CD14-positive monocyte (primary cell): Measurements from ENCODE around the gene CASP8. TPM values are rescaled to one million over a fixed set of nuclear protein-coding genes. Genes with fewer than 3 reads are reported as not detected.

Experiments used
- DNase-seq, 3 donors: peaks; one replicate each; pipeline ENCODE4 v3.0.0-alpha.2; 2011 to 2022
- H2AFZ ChIP-seq: 2 replicates; pipeline ENCODE4 v1.6.0; 2012; ENCODE audit warnings: mild to moderate bottlenecking, low read depth, low read length, inconsistent platforms; ENCODE audit not compliant: insufficient read depth, poor library complexity, severe bottlenecking
- H3K27ac ChIP-seq, 2 donors: 1 replicate in 1 of 2; 2 replicates in 1 of 2; pipeline ENCODE4 v1.5.1; 2012 to 2013; ENCODE audit warnings: low read length in 2 of 2, control low read depth in 1 of 2, inconsistent platforms in 1 of 2, low read depth in 1 of 2, mild to moderate bottlenecking in 1 of 2
- H3K27me3 ChIP-seq, 2 donors: one replicate each; pipeline versions ENCODE4 v1.6.0 to v1.6.1; 2011 to 2013; ENCODE audit warnings: low read length in 2 of 2; ENCODE audit not compliant: control insufficient read depth in 2 of 2, insufficient read depth in 2 of 2
- H3K36me3 ChIP-seq, 2 donors: replicated peaks in 1 of 2; 1 replicate in 1 of 2; 2 replicates in 1 of 2; pipeline versions ENCODE4 v1.5.1 to v1.6.1; 2012 to 2013; ENCODE audit warnings: low read length in 2 of 2, control low read depth in 1 of 2, inconsistent platforms in 1 of 2, mild to moderate bottlenecking in 1 of 2; ENCODE audit not compliant: insufficient read depth in 2 of 2, control insufficient read depth in 1 of 2
- H3K4me1 ChIP-seq, 2 donors: 1 replicate in 1 of 2; 2 replicates in 1 of 2; pipeline versions ENCODE4 v1.5.1 to v1.6.1; 2012 to 2013; ENCODE audit warnings: low read length in 2 of 2, control low read depth in 1 of 2, inconsistent platforms in 1 of 2, mild to moderate bottlenecking in 1 of 2, moderate library complexity in 1 of 2; ENCODE audit not compliant: insufficient read depth in 2 of 2, control insufficient read depth in 1 of 2
- H3K4me2 ChIP-seq: replicated peaks from 2 replicates; pipeline ENCODE3; 2012; ENCODE audit warnings: low read length, moderate library complexity, mild to moderate bottlenecking; ENCODE audit not compliant: poor library complexity, severe bottlenecking; ENCODE audit errors: extremely low read depth
- H3K4me3 ChIP-seq, 3 experiments: fragments of 200-600 bp in 1 of 3; sonication (generic) in 1 of 3; replicated peaks in 1 of 3; 1 replicate in 2 of 3; 2 replicates in 1 of 3; pipeline ENCODE4 v1.5.1; 2011 to 2013; ENCODE audit warnings: low read length in 3 of 3, mild to moderate bottlenecking in 3 of 3, control low read depth in 2 of 3, low read depth in 2 of 3, inconsistent platforms in 1 of 3, moderate library complexity in 1 of 3
- H3K79me2 ChIP-seq: 2 replicates; pipeline ENCODE4 v1.6.0; 2012; ENCODE audit warnings: mild to moderate bottlenecking, control low read depth, inconsistent platforms, low read length, moderate library complexity; ENCODE audit not compliant: insufficient read depth
- H3K9ac ChIP-seq: 2 replicates; pipeline ENCODE4 v1.6.0; 2017; ENCODE audit warnings: low read length, mild to moderate bottlenecking; ENCODE audit not compliant: insufficient read depth, poor library complexity, severe bottlenecking
- H3K9me3 ChIP-seq, 2 donors: replicated peaks in 1 of 2; 1 replicate in 1 of 2; 2 replicates in 1 of 2; pipeline versions ENCODE4 v1.5.1 to v1.6.1; 2012 to 2013; ENCODE audit warnings: low read length in 2 of 2, control low read depth in 1 of 2; ENCODE audit not compliant: control insufficient read depth in 1 of 2, insufficient read depth in 1 of 2
- H4K20me1 ChIP-seq: 2 replicates; pipeline ENCODE4 v1.6.0; 2012; ENCODE audit warnings: mild to moderate bottlenecking, low read length, control low read depth, moderate library complexity; ENCODE audit not compliant: insufficient read depth
- H3K27ac Mint-ChIP-seq, 7 donors: one replicate each; pipeline ENCODE4 v1.8.0; 2020; ENCODE audit warnings: mild to moderate bottlenecking in 7 of 7, mixed read lengths in 7 of 7, moderate library complexity in 6 of 7, inconsistent platforms in 2 of 7
- H3K27me3 Mint-ChIP-seq, 3 donors: one replicate each; pipeline ENCODE4 v1.8.0; 2021 to 2022; ENCODE audit warnings: low read depth in 3 of 3, mild to moderate bottlenecking in 3 of 3, mixed read lengths in 3 of 3, moderate library complexity in 3 of 3, inconsistent platforms in 1 of 3
- H3K36me3 Mint-ChIP-seq, 2 donors: one replicate each; pipeline ENCODE4 v1.8.0; 2020; ENCODE audit warnings: mixed read lengths in 2 of 2, inconsistent platforms in 1 of 2, mild to moderate bottlenecking in 1 of 2
- H3K4me1 Mint-ChIP-seq: one replicate; pipeline ENCODE4 v1.8.0; 2020; ENCODE audit warnings: mild to moderate bottlenecking, mixed read lengths
- H3K4me3 Mint-ChIP-seq, 2 donors: one replicate each; pipeline ENCODE4 v1.8.0; 2020; ENCODE audit warnings: mild to moderate bottlenecking in 2 of 2, mixed read lengths in 2 of 2, moderate library complexity in 1 of 2
- H3K9me3 Mint-ChIP-seq, 7 donors: one replicate each; pipeline ENCODE4 v1.8.0; 2020 to 2022; ENCODE audit warnings: mixed read lengths in 7 of 7, mild to moderate bottlenecking in 6 of 7, moderate library complexity in 6 of 7, inconsistent platforms in 2 of 7
- WGBS: methylation state at CpG from one replicate; pipeline ENCODE4 v1.1.5; 2013; ENCODE audit warnings: missing lambda C conversion rate; ENCODE audit not compliant: insufficient coverage; 5-methylcytosine and 5-hydroxymethylcytosine counted together
- intact Hi-C, 2 donors: fragments of 100-400 bp; cut with micrococcal nuclease; formaldehyde crosslinking; loops; one replicate each; pipeline versions ENCODE4 v1.15.0 to v1.15.1; 2023
- polyA plus RNA-seq, 3 donors: library from polyadenylated mRNA; depleted of rRNA in 1 of 3; unstranded in 2 of 3; stranded (reverse) in 1 of 3; fragments of 300-500 nt in 2 of 3; fragments of >200 nt in 1 of 3; fragmentation: Illumina TruSeq in 2 of 3; gene quantifications; 1 replicate in 2 of 3; 2 replicates in 1 of 3; pipeline ENCODE4 v1.2.3, GENCODE V29; 2012 to 2021
- TF ChIP-seq, protein P1 (sequence below): fragments of 200-600 bp; IDR thresholded peaks from one replicate; pipeline ENCODE4 v1.8.0; 2022; ENCODE audit warnings: antibody characterized with exemption, mild to moderate bottlenecking

Gene CASP8
- polyA plus RNA-seq, 3 donors, result 40.0 to 123 (median 80.7) TPM

DNA sequence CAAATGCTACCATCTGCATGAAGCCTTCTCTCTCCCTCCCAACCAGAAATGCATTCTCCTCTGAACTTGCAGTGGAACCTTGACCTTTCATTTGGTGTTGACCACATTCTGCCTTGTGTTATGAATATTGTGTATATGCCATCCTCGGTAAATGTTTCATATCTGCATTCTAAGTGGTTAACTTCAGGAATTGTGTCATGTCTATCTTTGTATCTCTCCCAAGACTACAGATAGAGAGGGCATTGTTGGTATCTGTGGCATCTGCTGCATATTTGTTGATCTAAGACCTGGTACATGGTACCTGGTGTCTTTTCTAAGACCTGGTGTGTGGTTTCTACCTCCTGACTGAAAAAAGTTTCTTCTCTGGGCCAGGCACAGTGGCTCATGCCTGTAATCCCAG is 43.4 kb upstream of the CASP8 start:
- no peak overlapping the region for H3K4me3 Mint-ChIP-seq
- no CpG with 5 or more reads among the region's 1 CpG for WGBS
- H3K4me1 ChIP-seq, result peaks cover 14% of the 10 kb centered on the region in 2 donors
- peaks cover 4% of the 10 kb centered on the region for H4K20me1 ChIP-seq
- no peak overlapping the region for H3K27ac Mint-ChIP-seq
- H3K4me3 ChIP-seq, result no peak overlapping the region
- peaks cover 58 to 59% of the 10 kb centered on the region in 2 donors for H3K36me3 Mint-ChIP-seq
- TF ChIP-seq, protein P1, sequence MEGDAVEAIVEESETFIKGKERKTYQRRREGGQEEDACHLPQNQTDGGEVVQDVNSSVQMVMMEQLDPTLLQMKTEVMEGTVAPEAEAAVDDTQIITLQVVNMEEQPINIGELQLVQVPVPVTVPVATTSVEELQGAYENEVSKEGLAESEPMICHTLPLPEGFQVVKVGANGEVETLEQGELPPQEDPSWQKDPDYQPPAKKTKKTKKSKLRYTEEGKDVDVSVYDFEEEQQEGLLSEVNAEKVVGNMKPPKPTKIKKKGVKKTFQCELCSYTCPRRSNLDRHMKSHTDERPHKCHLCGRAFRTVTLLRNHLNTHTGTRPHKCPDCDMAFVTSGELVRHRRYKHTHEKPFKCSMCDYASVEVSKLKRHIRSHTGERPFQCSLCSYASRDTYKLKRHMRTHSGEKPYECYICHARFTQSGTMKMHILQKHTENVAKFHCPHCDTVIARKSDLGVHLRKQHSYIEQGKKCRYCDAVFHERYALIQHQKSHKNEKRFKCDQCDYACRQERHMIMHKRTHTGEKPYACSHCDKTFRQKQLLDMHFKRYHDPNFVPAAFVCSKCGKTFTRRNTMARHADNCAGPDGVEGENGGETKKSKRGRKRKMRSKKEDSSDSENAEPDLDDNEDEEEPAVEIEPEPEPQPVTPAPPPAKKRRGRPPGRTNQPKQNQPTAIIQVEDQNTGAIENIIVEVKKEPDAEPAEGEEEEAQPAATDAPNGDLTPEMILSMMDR, result no peak
- H3K4me2 ChIP-seq, result no peak overlapping the region
- no peaks in the 10 kb centered on the region for H3K27me3 ChIP-seq
- DNase-seq, result no peak
- H3K79me2 ChIP-seq, result peaks cover 6% of the 10 kb centered on the region
- peaks cover 38 to 58% of the 10 kb centered on the region in 2 donors for H3K36me3 ChIP-seq
- H2AFZ ChIP-seq, result no peak overlapping the region
- H3K4me1 Mint-ChIP-seq, result peaks cover 24% of the 10 kb centered on the region
- H3K9me3 Mint-ChIP-seq, result no peaks in the 10 kb centered on the region
- intact Hi-C loops, result no loop called here
- H3K27ac ChIP-seq, result no peak overlapping the region
- H3K9ac ChIP-seq, result no peak overlapping the region
- no peaks in the 10 kb centered on the region for H3K27me3 Mint-ChIP-seq
- H3K9me3 ChIP-seq, result no peaks in the 10 kb centered on the region

DNA sequence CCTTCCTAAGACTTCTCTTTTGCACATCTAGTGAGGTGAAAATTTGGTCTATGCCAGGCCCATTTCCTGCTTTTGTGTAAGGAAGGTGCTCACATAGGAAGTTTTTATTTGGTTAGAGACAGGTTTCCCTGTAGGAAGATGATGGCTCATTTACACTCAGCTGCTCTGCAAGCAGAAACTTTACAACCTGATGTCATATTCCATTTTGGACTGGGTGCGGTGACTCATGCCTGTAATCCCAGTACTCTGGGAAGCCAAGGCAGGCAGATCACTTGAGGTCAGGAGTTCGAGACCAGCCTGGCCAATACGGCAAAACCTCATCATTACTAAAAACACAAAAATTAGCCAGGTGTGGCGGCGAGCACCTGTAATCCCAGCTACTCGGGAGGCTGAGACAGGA is 41.6 kb upstream of the CASP8 start:
- Histone ChIP-seq H3K27me3 (no peaks in the 10 kb centered on the region), H3K27ac (peak overlapping the region in 1 of 2 donors; percentile 59), H4K20me1 (peaks cover 4% of the 10 kb centered on the region), H3K36me3 (peaks cover 38 to 68% of the 10 kb centered on the region in 2 donors), H2AFZ (no peak overlapping the region), H3K4me2 (no peak overlapping the region), H3K9ac (no peak overlapping the region), H3K9me3 (no peaks in the 10 kb centered on the region), H3K4me1 (peaks cover 14% of the 10 kb centered on the region in 2 donors), H3K79me2 (peaks cover 6% of the 10 kb centered on the region), H3K4me3 (no peak overlapping the region)
- no CpG with 5 or more reads among the region's 6 CpGs for WGBS
- intact Hi-C loops, result no loop called here
- Mint-ChIP-seq H3K9me3 (no peaks in the 10 kb centered on the region), H3K27ac (peak overlapping the region in 2 of 7 donors; percentile 22 to 76), H3K27me3 (no peaks in the 10 kb centered on the region), H3K4me1 (peaks cover 32% of the 10 kb centered on the region), H3K4me3 (no peak overlapping the region), H3K36me3 (peaks cover 65 to 70% of the 10 kb centered on the region in 2 donors)
- DNase-seq, result no peak
- TF ChIP-seq, protein P1, result no peak
